ENCODE data around the gene ITGA11. TPM values are rescaled to one million over a fixed set of nuclear protein-coding genes. Genes with fewer than 3 reads are reported as not detected.

ITGA11 gene
- total RNA-seq, 1 experiment from 2014 or later: not detected

GRCh38 chr15:68404056-68404798 is 27.7 kb downstream of the ITGA11 start:
- DNase-seq: no peak
- H3K79me2 ChIP-seq (ENCODE audit: low read length): no peaks in the 10 kb centered on the region
- intact Hi-C loops (cut with micrococcal nuclease): no loop called here
- no peak for ATAC-seq
- no peaks in the 10 kb centered on the region for H3K9me2 ChIP-seq (replicated peaks; ENCODE audit: low read length)
- peaks cover 7% of the 10 kb centered on the region for H3K4me1 ChIP-seq (ENCODE audit: insufficient read depth, low read length)
- H3K4me2 ChIP-seq (ENCODE audit: low read length): no peak overlapping the region
- H3F3A ChIP-seq (ENCODE audit: low read length, unreplicated experiment): no peaks in the 10 kb centered on the region
- H3K27me3 ChIP-seq (ENCODE audit: low read length): peaks cover 8% of the 10 kb centered on the region; the same call in 1 of the 2 replicates
- CTCF ChIA-PET: no interaction called here
- no peak overlapping the region for H3K27ac ChIP-seq (ENCODE audit: low read length)
- H3K36me3 ChIP-seq (ENCODE audit: low read depth, low read length): no peaks in the 10 kb centered on the region
- no peak overlapping the region for H2AFZ ChIP-seq (ENCODE audit: low read length)
- POLR2A ChIA-PET (ENCODE audit: unreplicated experiment): no interaction called here
- no TSS peak for BruUV-seq (replicated peaks)
- H3K9ac ChIP-seq (ENCODE audit: low read length): no peak overlapping the region
- H3K4me3 ChIP-seq (ENCODE audit: low read length): no peak overlapping the region
- no peak for TF ChIP-seq CTCF (conservative IDR thresholded peaks at IDR 0.05; ENCODE audit: low read depth, low read length)
- no peak for TF ChIP-seq EZH2phosphoT487 (IDR thresholded peaks at IDR 0.05; ENCODE audit: borderline replicate concordance, low read length)
- no peak for TF ChIP-seq EZH2 (IDR thresholded peaks at IDR 0.05; ENCODE audit: low read length, unreplicated experiment)
- no peaks in the 10 kb centered on the region for H3K9me3 ChIP-seq (ENCODE audit: low read length)
- H4K20me1 ChIP-seq (ENCODE audit: low read length): no peaks in the 10 kb centered on the region

DNA sequence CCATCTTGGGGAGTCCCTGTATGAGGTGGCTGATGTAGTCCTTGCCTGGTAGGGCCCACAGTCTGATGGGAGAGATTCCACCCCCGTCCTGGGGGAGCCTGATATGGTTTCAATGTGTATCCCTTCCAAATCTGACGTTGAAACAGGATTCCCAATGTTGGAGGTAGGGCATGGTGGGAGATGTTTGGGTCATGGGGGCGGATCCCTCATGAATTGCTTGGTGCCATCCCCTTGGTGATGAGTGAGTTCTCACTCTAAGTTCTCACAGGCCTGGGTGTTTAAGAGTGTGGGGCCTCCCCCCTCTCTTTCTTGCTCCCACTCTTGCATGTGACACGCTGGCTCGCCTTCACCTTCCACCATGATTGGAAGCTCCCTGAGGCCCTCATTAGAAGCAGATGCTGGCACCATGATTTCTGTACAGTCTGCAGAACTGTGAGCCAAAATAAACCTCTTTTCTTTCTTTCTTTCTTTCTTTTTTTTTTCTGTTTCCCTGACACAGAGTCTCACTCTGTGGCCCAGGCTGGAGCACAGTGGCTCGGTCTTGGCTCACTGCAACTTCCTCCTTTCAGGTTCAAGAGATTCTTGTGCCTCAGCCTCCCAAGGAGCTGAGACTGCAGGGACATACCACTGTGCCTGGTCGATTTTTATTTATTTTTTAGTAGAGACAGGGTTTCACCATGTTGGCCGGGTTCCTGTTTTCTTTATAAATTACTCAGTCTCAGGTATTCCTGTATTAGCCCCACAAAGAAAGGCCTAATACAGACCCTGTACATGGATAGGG is 28.6 kb downstream of the ITGA11 start:
- Histone ChIP-seq H3K79me2 (ENCODE audit: low read length) (no peaks in the 10 kb centered on the region), H3K4me1 (ENCODE audit: insufficient read depth, low read length) (peaks cover 7% of the 10 kb centered on the region), H3K27me3 (ENCODE audit: low read length) (peaks cover 8% of the 10 kb centered on the region; the same call in 1 of the 2 replicates), H3K9me2 (replicated peaks; ENCODE audit: low read length) (no peaks in the 10 kb centered on the region), H3K9ac (ENCODE audit: low read length) (no peak overlapping the region), H3K4me2 (ENCODE audit: low read length) (no peak overlapping the region), H2AFZ (ENCODE audit: low read length) (no peak overlapping the region), H3K27ac (ENCODE audit: low read length) (no peak overlapping the region), H3F3A (ENCODE audit: low read length, unreplicated experiment) (no peaks in the 10 kb centered on the region), H4K20me1 (ENCODE audit: low read length) (no peaks in the 10 kb centered on the region), H3K9me3 (ENCODE audit: low read length) (no peaks in the 10 kb centered on the region), H3K36me3 (ENCODE audit: low read depth, low read length) (no peaks in the 10 kb centered on the region), H3K4me3 (ENCODE audit: low read length) (no peak overlapping the region)
- TF ChIP-seq CTCF (conservative IDR thresholded peaks at IDR 0.05; ENCODE audit: low read depth, low read length): no peak
- no peak for TF ChIP-seq EZH2 (IDR thresholded peaks at IDR 0.05; ENCODE audit: low read length, unreplicated experiment)
- TF ChIP-seq EZH2phosphoT487 (IDR thresholded peaks at IDR 0.05; ENCODE audit: borderline replicate concordance, low read length): no peak
- ChIA-PET CTCF (no interaction called here), POLR2A (ENCODE audit: unreplicated experiment) (no interaction called here)
- ATAC-seq (no peak), DNase-seq (no peak)
- BruUV-seq (replicated peaks): no TSS peak
- intact Hi-C loops (cut with micrococcal nuclease): no loop called here

All from PC-3 (cell line).